Measurements from ENCODE around the gene ITGB4. TPM values are rescaled to one million over a fixed set of nuclear protein-coding genes. Genes with fewer than 3 reads are reported as not detected.
A peak's percentile ranks its signal among the peaks of the same experiment; 100 is the strongest.

ITGB4 gene
- total RNA-seq, 2 experiments from 2014 or later, result 0.69 to 1.8 TPM

- H3K4me1 Mint-ChIP-seq (ENCODE audit: low read depth), result peaks cover 30% of the 10 kb centered on the region
- ChIA-PET CTCF (interaction anchor here (1.4 to 25.7 kb wide), 3 partner anchors 9 to 68 kb away, joined by 3 to 347 read pairs (median 10); partner anchors contain the start of gene SMIM5), POLR2A (interaction anchor here (1.3 to 3.4 kb wide), 2 partner anchors 9 to 13 kb away, joined by 3 to 17 read pairs; partner anchors contain the start of genes RECQL5 and SAP30BP)
- DNase-seq (no peak), ATAC-seq (no peak)
- H3K9me3 Mint-ChIP-seq, result no peaks in the 10 kb centered on the region
- TF ChIP-seq CTCF (IDR thresholded peaks at IDR 0.05), result no peak
- H3K4me3 Mint-ChIP-seq, result no peak overlapping the region
- no peak overlapping the region for H3K27ac Mint-ChIP-seq
- intact Hi-C loops (cut with micrococcal nuclease), result no loop called here
- no peaks in the 10 kb centered on the region for H3K27me3 Mint-ChIP-seq
- H3K36me3 Mint-ChIP-seq (ENCODE audit: low read depth), result peaks cover 27% of the 10 kb centered on the region
These were observed 41.5 kb upstream of the ITGB4 start for GRCh38 chr17:75679706-75680211.

GRCh38 chr17:75680431-75680830 lies 40.8 kb upstream of the ITGB4 start:
- POLR2A ChIA-PET, result interaction anchor here (1.3 to 3.4 kb wide), 2 partner anchors 9 to 13 kb away, joined by 3 to 17 read pairs; partner anchors contain the start of genes RECQL5 and SAP30BP
- CTCF ChIA-PET, result interaction anchor here (1.7 to 25.7 kb wide), 3 partner anchors 27 to 67 kb away, joined by 7 to 347 read pairs (median 10); partner anchors contain the start of gene SMIM5
- Mint-ChIP-seq H3K27me3 (no peaks in the 10 kb centered on the region), H3K4me1 (ENCODE audit: low read depth) (peaks cover 35% of the 10 kb centered on the region), H3K36me3 (ENCODE audit: low read depth) (peaks cover 25% of the 10 kb centered on the region), H3K4me3 (no peak overlapping the region), H3K27ac (peak overlapping the region; percentile 13), H3K9me3 (no peaks in the 10 kb centered on the region)
- DNase-seq, result no peak
- no peak for ATAC-seq
- intact Hi-C loops (cut with micrococcal nuclease), result no loop called here
- no peak for TF ChIP-seq CTCF (IDR thresholded peaks at IDR 0.05)

- no peaks in the 10 kb centered on the region for H3K27me3 Mint-ChIP-seq
- H3K36me3 Mint-ChIP-seq (ENCODE audit: low read depth), result peaks cover 24% of the 10 kb centered on the region
- TF ChIP-seq CTCF (IDR thresholded peaks at IDR 0.05), result no peak
- no peak overlapping the region for H3K4me3 Mint-ChIP-seq
- no peak for ATAC-seq
- H3K9me3 Mint-ChIP-seq, result no peaks in the 10 kb centered on the region
- intact Hi-C loops (cut with micrococcal nuclease), result no loop called here
- ChIA-PET POLR2A (interaction anchor here (3.4 kb wide), 1 partner anchor 14 kb away, joined by 17 read pairs; the partner anchor contains the start of genes RECQL5 and SAP30BP), CTCF (interaction anchor here (1.6 to 25.7 kb wide), 4 partner anchors 28 to 72 kb away, joined by 6 to 347 read pairs (median 8); partner anchors contain the start of gene SMIM5)
- no peak for DNase-seq
- H3K27ac Mint-ChIP-seq, result peak overlapping the region; percentile 25
- peaks cover 36% of the 10 kb centered on the region for H3K4me1 Mint-ChIP-seq (ENCODE audit: low read depth)
These were observed 40.0 kb upstream of the ITGB4 start for GRCh38 chr17:75681289-75681688.

GRCh38 chr17:75683583-75683982 lies 37.7 kb upstream of the ITGB4 start:
- Mint-ChIP-seq H3K4me1 (ENCODE audit: low read depth) (peaks cover 44% of the 10 kb centered on the region), H3K9me3 (no peaks in the 10 kb centered on the region), H3K36me3 (ENCODE audit: low read depth) (peaks cover 26% of the 10 kb centered on the region), H3K27me3 (no peaks in the 10 kb centered on the region), H3K27ac (peak overlapping the region; percentile 78), H3K4me3 (no peak overlapping the region)
- DNase-seq, result peak; percentile 21
- peak; percentile 59 for ATAC-seq
- no peak for TF ChIP-seq CTCF (IDR thresholded peaks at IDR 0.05)
- intact Hi-C loops (cut with micrococcal nuclease), result no loop called here
- POLR2A ChIA-PET, result interaction anchor here (0.7 to 1.5 kb wide), 4 partner anchors 10 to 29 kb away, joined by 3 read pairs; partner anchors contain the start of genes RECQL5 and SAP30BP
- CTCF ChIA-PET, result interaction anchor here (1.2 to 25.7 kb wide), 7 partner anchors 8 to 70 kb away, joined by 4 to 347 read pairs (median 4); no protein-coding TSS in a partner anchor

GRCh38 chr17:75684249-75684648 lies 37.0 kb upstream of the ITGB4 start:
- no peak for ATAC-seq
- H3K9me3 Mint-ChIP-seq, result no peaks in the 10 kb centered on the region
- ChIA-PET CTCF (interaction anchor here (1.2 to 25.7 kb wide), 8 partner anchors 9 to 69 kb away, joined by 4 to 347 read pairs (median 4); no protein-coding TSS in a partner anchor), POLR2A (interaction anchor here (1.2 to 1.5 kb wide), 2 partner anchors 17 to 22 kb away, joined by 3 read pairs; partner anchors contain the start of genes RECQL5 and SAP30BP)
- H3K27ac Mint-ChIP-seq, result peak overlapping the region; percentile 46
- H3K36me3 Mint-ChIP-seq (ENCODE audit: low read depth), result peaks cover 25% of the 10 kb centered on the region
- H3K4me1 Mint-ChIP-seq (ENCODE audit: low read depth), result peaks cover 51% of the 10 kb centered on the region
- intact Hi-C loops (cut with micrococcal nuclease), result no loop called here
- no peak for DNase-seq
- TF ChIP-seq CTCF (IDR thresholded peaks at IDR 0.05), result no peak
- no peaks in the 10 kb centered on the region for H3K27me3 Mint-ChIP-seq
- H3K4me3 Mint-ChIP-seq, result no peak overlapping the region
